HL-60 (cell line): ENCODE data around the gene CYP26A1.

ENCODE experiments used
- POLR2AphosphoS5 ChIP-seq: IDR thresholded peaks from 2 replicates; pipeline ENCODE4 v1.6.1; 2012; ENCODE audit warnings: low read depth
- TF ChIP-seq, protein P1 (sequence below): IDR thresholded peaks from 2 replicates; pipeline ENCODE4 v1.6.1; 2012; ENCODE audit warnings: low read depth; ENCODE audit not compliant: insufficient replicate concordance
- TF ChIP-seq, protein P2 (sequence below): IDR thresholded peaks from one replicate; pipeline ENCODE4 v1.5.1; 2011; ENCODE audit warnings: low read length, control low read depth, inconsistent platforms; ENCODE audit not compliant: insufficient read depth

DNA sequence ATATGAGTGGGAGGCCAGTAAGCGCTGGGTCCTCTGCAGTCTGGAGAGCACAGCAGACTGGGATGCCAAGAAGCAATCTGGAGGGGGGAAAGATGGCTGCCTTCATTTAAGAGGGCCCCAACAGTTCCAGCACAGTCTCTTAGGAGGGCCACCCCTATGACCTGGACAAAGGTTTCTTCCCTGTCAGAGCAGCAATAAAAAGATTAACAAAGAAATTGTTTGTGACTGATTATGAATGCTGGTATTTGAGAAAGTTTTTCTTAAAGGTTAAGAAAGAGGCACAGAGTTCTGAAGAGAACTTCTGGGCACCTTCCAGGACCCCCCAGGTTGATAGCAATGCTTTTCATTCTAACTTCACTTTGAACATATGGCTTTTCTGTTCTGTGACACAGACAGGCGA lies 52.3 kb downstream of the CYP26A1 start:
- TF ChIP-seq POLR2AphosphoS5: no peak
- TF ChIP-seq, protein P1, sequence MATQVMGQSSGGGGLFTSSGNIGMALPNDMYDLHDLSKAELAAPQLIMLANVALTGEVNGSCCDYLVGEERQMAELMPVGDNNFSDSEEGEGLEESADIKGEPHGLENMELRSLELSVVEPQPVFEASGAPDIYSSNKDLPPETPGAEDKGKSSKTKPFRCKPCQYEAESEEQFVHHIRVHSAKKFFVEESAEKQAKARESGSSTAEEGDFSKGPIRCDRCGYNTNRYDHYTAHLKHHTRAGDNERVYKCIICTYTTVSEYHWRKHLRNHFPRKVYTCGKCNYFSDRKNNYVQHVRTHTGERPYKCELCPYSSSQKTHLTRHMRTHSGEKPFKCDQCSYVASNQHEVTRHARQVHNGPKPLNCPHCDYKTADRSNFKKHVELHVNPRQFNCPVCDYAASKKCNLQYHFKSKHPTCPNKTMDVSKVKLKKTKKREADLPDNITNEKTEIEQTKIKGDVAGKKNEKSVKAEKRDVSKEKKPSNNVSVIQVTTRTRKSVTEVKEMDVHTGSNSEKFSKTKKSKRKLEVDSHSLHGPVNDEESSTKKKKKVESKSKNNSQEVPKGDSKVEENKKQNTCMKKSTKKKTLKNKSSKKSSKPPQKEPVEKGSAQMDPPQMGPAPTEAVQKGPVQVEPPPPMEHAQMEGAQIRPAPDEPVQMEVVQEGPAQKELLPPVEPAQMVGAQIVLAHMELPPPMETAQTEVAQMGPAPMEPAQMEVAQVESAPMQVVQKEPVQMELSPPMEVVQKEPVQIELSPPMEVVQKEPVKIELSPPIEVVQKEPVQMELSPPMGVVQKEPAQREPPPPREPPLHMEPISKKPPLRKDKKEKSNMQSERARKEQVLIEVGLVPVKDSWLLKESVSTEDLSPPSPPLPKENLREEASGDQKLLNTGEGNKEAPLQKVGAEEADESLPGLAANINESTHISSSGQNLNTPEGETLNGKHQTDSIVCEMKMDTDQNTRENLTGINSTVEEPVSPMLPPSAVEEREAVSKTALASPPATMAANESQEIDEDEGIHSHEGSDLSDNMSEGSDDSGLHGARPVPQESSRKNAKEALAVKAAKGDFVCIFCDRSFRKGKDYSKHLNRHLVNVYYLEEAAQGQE: no peak
- TF ChIP-seq, protein P2, sequence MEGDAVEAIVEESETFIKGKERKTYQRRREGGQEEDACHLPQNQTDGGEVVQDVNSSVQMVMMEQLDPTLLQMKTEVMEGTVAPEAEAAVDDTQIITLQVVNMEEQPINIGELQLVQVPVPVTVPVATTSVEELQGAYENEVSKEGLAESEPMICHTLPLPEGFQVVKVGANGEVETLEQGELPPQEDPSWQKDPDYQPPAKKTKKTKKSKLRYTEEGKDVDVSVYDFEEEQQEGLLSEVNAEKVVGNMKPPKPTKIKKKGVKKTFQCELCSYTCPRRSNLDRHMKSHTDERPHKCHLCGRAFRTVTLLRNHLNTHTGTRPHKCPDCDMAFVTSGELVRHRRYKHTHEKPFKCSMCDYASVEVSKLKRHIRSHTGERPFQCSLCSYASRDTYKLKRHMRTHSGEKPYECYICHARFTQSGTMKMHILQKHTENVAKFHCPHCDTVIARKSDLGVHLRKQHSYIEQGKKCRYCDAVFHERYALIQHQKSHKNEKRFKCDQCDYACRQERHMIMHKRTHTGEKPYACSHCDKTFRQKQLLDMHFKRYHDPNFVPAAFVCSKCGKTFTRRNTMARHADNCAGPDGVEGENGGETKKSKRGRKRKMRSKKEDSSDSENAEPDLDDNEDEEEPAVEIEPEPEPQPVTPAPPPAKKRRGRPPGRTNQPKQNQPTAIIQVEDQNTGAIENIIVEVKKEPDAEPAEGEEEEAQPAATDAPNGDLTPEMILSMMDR: no peak
